Ammon's horn (tissue), 1 donor: ENCODE measurements around the gene BRME1.
"Not testable (repeated sequence)": the region's sequence is repeated elsewhere in the genome, so short reads cannot be mapped to it uniquely, and the experiment has no call there.

ENCODE experiments used
- DNase-seq: peaks from one replicate; pipeline ENCODE4 v3.0.0-alpha.2; 2016; ENCODE audit warnings: low spot score

The BRME1 gene

DNA sequence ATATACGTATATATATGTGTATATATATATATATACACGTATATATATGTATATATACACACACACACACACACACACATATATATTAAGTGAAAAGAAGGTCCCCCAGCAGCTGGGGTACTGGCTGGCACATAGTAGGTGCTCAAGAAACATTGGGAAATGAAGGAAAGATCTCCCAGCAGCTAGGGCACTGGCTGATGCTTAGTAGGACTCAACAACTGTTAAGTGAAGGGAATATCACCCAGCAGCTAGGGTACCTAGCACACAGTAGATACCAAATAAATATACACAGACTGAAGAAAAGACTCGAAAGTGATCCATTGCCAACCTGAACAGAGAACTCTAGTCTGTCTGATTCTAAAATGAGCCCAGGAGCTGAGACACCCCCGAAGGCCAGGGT lies 20.1 kb upstream of the BRME1 start:
- no peak for DNase-seq

DNA sequence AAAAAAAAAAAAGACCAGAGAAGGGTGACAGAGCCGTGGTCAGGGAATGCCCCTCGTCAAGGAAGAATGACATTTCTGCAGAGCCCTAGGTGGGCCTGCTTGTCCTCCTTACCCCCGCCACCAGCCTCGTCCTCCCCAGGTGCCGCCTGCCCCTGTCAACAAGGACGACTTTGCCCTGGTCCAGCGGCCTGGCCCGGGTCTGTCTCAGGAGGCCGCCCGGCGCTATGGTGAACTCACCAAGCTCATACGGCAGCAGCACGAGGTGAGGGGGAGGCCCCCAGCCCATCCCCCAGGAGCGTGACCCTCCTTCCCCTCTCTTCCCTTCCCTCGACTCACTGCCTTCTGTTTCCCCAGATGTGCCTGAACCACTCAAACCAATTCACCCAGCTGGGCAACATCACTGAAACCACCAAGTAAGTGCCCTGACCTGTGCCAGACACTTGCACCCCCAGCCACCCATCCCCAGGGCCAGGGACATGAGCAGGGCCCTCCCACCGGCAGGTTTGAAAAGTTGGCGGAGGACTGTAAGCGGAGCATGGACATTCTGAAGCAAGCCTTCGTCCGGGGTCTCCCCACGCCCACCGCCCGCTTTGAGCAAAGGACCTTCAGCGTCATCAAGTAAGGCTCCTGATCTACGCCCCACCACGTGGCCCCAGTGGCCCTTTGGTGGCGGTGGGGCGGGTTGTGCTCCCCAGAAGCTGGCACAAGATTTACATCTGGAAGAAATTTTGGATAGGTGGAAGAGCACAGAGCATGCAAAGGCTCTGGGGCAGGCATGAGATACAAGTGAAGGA lies 17.5 kb upstream of the BRME1 start:
- DNase-seq, result no peak

GRCh38 chr19:13922118-13922517 lies 16.2 kb upstream of the BRME1 start:
- DNase-seq, result not testable (repeated sequence)

- DNase-seq, result peak; percentile 53
These were observed 15.2 kb upstream of the BRME1 start for GRCh38 chr19:13920940-13921747.

DNA sequence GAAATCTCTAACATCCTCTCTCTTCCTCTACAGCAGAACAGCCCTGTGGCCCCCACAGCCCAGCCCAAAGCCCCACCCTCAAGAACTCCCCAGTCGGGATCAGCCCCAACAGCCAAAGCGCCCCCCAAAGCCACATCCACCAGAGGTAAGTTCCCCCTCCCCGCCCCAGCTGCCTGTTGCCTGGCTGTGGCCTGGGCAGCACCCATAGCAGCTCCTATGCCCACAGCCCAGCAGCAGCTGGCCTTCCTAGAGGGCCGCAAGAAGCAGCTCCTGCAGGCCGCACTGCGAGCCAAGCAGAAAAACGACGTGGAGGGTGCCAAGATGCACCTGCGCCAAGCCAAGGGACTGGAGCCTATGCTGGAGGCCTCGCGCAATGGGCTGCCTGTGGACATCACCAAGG lies 14.6 kb upstream of the BRME1 start:
- DNase-seq, result no peak

DNA sequence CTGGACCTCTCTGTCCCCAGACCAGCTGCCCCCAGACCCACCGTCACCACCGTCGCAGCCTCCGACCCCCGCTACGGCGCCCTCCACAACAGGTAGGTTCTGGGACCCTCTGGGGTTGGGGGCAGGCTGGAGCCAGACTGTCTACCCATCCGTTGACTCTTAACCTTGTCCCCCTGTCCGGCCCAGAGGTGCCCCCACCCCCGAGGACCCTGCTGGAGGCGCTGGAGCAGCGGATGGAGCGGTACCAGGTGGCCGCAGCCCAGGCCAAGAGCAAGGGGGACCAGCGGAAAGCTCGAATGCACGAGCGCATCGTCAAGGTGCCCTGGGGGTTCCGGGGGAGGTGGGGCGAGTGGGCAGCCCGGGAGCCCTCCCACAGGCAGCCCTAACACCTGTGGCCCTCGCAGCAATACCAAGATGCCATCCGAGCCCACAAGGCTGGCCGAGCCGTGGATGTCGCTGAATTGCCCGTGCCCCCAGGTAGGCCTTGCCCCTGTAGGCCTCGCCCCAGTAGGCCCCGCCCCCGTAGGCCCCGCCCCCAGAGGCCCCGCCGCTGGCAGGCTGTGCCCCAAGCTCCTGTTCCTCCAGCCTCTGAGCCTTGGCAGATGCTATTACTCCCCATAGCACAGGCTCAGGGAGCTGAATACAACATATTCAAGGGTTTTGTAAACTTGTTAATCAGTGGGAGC lies 13.0 kb upstream of the BRME1 start:
- no peak for DNase-seq

DNA sequence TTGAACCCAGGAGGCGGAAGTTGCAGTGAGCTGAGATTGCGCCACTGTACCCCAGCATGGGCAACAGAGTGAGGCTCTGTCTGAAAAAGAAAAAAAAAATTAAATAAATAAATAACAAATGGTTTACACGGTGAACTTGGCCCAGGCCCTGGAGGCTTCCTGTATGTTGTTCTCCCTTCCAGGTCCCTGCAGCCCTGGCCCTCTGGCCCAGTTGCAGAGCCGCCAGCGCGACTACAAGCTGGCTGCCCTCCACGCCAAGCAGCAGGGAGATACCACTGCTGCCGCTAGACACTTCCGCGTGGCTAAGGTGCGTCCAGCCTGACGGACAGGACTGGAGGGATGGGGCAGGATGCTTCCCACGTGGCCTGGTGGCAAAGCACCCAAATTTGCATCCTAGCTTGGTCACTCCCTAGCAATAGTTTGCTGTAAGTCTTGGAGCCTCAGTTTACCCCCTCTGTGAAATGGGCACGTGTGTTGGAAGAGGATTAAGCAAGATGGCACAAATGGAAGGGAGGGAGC lies 12.0 kb upstream of the BRME1 start:
- no peak for DNase-seq

DNA sequence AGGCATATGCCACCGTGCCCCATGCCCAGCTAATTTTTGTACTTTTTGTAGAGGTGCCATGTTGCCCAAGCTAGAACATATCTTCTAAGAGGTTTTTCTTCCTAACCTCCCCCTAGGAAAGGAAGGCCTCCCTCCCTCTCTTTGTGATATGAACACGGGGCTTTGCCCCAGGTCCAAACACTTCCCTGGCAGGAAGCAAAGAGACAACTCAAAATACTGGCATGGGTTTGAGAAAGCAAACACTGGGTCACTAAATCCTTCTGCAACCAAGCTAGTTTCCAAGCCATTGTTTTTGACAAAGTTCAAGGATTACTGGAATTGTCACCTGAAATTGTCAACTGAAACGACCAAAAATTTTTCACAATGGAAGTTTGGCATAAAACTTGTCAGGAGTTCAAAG lies 8.9 kb upstream of the BRME1 start:
- DNase-seq, result no peak

GRCh38 chr19:13913352-13913751 lies 7.4 kb upstream of the BRME1 start:
- no peak for DNase-seq

DNA sequence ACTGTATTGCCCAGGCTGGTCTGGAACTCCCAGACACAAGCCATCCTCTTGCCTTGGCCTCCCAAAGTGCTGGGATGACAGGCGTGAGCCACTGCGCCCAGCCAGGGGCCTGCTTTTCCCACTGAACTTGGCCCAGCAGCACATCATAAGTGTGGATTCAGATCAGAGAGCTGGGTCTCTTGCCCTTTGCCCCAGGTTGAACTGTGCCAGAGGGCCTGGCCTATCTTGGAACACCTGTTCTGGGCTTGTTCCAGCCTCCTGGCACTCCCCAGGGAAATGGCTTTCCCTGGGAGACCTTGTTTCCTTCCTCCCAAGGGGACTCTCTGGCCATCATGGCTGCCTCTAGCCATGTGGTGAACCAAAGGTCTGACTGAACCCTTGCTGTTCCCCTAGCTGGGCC lies 3.5 kb upstream of the BRME1 start:
- DNase-seq, result no peak

DNA sequence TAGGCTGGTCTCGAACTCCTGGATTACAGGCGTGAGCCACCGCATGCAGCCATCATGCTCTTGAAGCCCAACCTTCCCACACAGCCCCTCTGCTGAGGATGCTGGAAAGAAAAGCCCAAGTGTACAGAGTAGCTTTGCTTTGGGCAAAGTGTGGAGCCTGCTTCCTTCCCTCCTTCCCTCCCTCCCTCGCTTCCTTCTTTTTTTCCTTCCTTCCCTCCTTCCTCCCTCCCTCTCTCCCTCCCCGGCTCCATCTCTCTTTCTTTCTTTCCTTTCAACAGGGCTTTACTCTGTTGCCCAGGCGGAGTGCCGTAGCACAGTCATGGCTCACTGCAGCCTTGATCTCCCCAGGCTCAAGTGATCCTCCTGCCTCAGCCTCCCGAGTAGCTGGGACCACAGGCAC lies 2.8 kb upstream of the BRME1 start:
- no peak for DNase-seq

GRCh38 chr19:13906910-13907309 lies 993 bp upstream of the BRME1 start:
- no peak for DNase-seq

DNA sequence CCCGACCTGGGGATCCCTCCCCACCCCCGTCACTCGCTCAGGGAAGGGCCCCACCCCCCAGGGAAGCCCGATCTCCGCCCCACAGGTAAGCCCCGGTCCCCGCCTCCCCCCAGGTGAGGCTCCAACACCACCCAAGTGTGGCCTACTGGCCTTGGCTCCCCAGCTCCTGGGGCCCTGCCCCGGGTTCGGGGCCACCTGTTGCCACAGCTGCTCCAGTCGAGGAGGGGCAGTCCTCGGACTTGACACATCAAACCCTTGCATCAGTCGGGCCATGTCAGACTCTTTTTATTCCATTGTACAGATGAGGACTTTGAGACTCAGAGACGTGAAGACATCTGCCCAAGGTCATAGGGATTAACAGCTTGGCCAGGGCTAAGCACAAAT lies 596 bp upstream of the BRME1 start:
- no peak for DNase-seq

GRCh38 chr19:13902993-13903555 lies 2.8 kb downstream of the BRME1 start:
- no peak for DNase-seq

GRCh38 chr19:13899912-13900584 lies 5.9 kb downstream of the BRME1 start:
- DNase-seq, result no peak

DNA sequence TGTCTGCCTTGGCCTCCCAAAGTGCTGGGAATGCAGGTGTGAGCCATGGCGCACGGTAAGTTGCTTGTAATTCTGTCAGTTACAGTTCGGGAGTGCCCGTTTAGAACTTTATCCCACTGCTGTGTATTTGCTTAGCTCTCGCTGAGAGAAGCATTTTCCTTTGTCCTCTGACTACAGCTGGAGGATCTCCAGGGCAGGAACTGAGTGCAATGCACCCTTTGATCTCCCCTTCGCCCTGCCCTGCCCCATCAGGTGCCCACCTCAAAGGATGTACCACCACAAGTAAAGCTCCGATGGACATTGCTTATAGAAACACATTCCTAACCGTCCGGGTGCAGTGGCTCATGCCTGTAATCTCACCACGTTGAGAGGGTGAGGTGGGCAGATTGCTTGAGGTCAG lies 6.5 kb downstream of the BRME1 start:
- DNase-seq, result no peak

DNA sequence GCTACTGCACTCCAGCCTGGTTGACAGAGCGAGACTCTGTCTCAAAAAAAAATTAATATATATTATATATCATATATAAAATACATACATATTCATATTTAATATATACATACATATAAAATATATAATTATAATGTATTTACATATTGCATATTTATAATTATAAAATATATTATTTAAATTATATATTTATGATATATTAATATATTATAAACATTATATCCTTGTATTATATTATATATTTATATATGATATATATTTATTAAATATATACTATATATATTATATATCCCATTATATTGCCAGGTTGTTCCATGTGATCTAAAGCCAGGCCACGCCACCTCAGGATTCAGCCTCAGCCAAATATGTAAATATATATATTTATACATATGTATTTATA lies 9.7 kb downstream of the BRME1 start:
- no peak for DNase-seq

DNA sequence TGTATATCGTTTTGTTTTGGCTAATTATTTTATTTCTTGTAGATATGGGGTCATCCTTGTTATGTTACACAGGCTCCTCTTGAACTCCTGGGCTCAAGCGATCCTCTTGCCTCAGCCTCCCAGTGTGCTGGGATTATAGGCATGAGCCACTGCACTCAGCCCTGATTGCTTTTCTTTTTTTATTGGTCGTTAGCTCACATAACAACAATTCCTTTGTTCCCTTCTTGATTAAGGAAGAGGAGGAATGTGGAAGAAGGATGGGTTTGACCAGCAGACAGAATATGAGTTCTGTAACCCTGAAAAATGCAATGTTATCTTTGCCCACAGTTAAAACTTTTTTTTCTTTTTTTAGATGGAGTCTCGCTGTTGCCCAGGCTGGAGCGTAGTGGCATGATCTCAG lies 11.4 kb downstream of the BRME1 start:
- no peak for DNase-seq

- no peak for DNase-seq
These were observed 13.0 kb downstream of the BRME1 start for GRCh38 chr19:13892870-13893269.

- no peak for DNase-seq
These were observed 15.8 kb downstream of the BRME1 start for GRCh38 chr19:13890136-13890535.

DNA sequence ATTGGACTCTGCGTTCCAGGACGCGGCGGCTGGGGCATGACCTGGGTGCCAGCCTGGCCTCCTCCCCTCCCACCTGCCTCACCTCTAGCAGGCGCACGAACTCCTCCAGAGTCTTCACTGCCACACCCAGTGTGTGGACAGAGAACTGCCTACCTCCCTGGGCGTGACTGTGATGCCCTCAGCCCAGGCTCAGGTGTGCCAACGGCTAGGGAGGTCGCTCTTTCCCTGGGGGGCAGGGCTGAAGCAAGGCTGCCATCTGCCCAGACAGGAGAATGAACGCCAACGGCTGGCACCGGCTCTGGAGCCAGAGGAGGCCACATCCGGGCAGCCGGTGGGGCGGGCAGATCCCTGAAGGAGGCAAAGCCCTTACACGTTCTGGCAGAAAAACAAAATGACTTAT lies 17.6 kb downstream of the BRME1 start:
- DNase-seq, result no peak

DNA sequence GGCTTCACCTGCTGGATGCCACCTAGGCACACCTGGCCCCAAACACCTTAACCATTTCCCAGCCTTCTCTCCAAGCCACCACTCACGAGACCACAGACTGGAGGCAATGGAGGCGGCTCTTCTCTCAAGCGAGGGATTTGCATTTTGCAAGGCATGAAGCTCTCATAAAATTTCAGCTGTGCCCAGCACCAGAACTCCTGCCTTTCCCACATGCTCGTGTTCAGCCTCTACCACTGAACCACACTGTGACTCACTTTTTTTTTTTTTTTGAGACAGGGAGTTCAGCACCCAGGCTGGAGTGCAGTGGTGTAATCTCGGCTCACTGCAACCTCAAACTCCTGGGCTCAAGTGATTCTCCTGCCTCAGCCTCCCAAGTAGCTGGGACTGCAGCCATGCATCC lies 18.4 kb downstream of the BRME1 start:
- no peak for DNase-seq
